HG03342 (cell line): ENCODE results near the gene TFR2.

Source experiments
- ATAC-seq: cut with Tn5 transposase; IDR thresholded peaks from one replicate; pipeline ENCODE4 v1.9.1; 2021; ENCODE audit warnings: mild to moderate bottlenecking, moderate library complexity; ENCODE audit not compliant: unreplicated experiment

The TFR2 gene

DNA sequence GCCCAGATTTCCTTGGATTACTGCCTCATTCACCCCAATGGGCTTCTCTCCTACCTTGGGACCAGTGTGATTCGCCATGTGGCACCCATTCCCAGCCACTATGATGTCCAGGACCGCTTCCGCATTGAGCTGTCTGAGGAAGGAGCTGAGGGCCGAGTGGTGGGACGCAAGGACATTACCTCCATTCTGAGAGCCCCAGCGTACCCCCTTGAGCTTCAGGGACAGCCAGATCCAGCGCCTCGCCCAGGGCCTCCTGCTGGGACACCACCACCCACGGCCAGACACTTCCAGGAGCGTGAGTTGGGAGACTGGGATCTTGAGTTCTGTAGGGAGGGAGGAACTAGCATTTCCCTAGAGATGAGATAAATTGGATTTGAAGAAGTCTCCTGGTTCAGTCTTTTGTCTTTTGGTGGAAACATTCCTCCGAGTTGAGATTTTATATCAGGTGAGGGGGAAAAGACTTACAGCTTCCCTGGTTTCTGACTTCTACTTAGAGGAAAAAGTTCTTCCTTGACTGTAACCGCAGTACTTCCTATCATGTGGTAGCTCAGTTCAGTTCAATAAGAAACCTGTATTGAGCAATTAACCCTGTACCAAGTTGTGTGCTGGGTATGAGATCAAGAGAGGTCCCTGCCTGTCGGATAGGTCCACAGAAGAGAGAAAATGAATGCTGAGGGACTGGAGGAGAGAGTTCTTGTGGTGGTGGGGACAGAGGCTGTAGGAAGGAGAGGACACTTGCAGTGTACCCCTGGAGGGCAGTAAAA, 27.8 kb downstream of the TFR2 start:
- ATAC-seq, result no peak

GRCh38 chr7:100612730-100613390, 28.5 kb downstream of the TFR2 start:
- no peak for ATAC-seq

DNA sequence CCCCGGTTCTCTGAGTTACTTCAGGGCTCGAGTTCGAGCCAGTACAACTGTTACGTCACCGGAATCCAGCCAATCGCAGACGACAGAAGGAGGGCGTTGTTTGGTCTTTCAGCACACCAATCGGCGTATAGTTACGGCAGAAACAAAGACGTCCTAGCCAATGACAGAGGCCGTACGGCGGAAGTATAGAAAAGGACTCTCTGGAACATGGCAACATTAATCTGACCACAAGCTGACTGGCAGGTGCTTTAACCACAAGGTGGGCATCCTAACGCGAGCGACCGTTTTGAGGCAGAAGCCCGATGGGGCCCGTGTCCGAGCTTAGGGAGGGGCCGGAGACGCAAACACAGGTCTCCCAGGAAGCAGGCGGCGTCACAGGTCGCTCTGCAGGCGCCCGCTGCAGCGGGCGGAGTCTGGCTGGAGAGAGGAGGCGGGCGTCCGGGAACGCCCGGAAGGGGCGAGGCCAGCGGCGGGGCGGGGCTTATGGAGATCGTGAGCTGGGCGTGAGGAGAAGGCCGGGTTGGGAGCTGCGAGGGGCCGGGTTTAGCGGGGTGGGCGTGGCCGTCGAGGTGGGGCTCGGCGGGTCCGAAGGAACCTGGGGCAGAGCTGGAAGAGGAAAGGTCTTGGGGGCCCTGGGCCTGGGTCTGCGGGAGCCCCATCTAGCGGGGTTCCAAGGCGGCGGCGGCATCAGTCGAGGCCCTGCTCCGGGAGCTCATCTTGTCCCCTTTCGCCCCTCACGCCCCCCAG, 29.2 kb downstream of the TFR2 start, which contains the start of gene MOSPD3:
Gene MOSPD3, plus strand, starts transcription at position 558 of the 747 bp plus-strand sequence. CDS start 252 bp downstream, outside the sequence.
- peak; percentile 88 for ATAC-seq

GRCh38 chr7:100609958-100610357, 31.4 kb downstream of the TFR2 start:
- no peak for ATAC-seq

DNA sequence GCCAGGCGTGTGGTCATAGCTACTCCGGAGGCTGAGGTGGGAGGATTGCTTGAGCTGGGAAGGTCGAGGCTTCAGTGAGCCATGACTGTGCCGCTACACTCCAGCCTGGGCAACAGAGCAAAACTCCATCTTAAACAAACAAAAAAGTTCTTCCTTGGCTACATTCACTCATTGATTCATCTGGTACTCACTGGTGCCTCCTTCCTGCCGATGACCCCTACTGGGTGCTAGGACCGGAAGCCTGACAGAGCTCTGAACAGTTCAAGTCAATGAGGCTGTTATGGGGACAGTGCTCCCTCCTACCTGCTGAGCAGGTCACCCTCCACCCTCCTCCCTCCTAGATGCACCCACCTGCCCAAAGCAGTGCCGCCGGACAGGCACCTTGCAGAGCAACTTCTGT, 34.2 kb downstream of the TFR2 start:
- ATAC-seq, result no peak

DNA sequence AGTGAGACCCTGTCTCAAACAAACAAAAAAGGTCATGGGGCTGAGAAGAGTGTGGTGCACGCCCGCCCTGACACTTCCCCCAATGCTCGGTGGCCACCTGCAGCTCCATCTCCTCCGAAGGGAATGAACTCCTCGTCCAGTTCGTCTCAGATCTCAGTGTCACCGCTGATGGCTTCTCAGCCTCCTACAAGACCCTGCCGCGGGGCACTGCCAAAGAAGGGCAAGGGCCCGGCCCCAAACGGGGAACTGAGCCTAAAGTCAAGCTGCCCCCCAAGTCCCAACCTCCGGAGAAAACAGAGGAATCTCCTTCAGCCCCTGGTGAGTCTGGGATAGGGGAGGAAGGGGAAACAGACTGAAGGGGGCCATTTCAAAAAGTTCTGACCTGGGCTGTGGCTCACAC, 35.0 kb downstream of the TFR2 start:
- ATAC-seq, result no peak

GRCh38 chr7:100604976-100605911, 36.1 kb downstream of the TFR2 start:
- no peak for ATAC-seq

DNA sequence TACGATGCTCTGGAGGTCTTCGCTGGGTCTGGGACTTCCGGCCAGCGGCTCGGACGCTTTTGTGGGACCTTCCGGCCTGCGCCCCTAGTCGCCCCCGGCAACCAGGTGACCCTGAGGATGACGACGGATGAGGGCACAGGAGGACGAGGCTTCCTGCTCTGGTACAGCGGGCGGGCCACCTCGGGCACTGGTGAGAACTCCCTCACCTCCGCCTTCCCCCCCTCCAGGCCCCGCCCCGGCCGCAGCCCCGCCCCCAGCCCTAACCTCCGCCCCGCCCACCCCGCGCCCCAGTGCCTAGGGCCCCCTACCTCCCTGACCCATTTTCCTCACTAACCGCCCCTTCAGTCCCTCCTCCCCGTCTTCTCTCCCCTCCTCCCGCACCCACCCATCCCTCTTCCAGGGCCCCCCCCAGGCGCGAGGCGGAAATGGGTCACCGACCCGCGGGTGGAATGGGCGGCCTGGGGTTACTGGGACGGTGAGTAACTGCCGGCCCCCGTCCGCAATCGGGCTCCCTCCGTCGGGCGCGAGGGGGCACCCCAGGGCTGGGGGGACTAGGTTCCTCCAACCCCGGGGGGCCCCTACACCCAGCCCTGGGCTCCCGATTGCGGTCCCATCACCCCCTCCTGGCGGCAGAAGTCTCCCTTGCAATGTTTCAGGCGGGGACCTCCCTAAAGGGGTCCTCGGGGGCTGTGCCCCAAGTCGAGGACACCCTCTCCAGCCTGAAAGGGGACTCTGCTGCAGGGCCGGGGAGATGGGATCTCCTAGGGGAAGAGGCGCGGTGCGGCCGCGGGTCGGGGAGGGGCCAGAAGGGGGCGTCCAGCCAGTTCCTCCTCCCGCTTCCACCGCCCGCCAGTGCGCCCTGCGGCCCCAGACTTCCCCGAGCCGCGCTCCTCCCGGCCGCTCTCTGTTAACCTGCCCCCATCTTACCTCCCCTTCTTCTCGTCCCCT, 37.0 kb downstream of the TFR2 start:
- ATAC-seq, result peak; percentile 51

DNA sequence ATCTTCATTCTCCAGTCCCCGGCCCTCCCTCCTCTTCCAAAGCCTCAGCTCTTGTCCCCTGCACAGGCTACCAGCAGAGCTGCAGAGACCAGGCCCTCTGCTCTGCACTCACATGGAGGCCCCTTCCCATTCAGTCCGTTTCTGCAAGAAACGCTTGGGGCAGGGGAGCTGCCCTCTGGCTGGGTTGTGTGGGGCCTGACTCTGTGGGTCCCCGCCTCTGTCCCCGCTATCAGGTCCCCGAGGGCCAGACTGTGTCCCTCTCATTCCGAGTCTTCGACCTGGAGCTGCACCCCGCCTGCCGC, 37.7 kb downstream of the TFR2 start:
- peak; percentile 9 for ATAC-seq

- no peak for ATAC-seq
Observed at GRCh38 chr7:100602889-100603725, 38.2 kb downstream of the TFR2 start.

GRCh38 chr7:100600730-100601038, 40.7 kb downstream of the TFR2 start:
- no peak for ATAC-seq

- no peak for ATAC-seq
Observed at GRCh38 chr7:100599911-100600729, 41.2 kb downstream of the TFR2 start.

- no peak for ATAC-seq
Observed at GRCh38 chr7:100598425-100598824, 42.9 kb downstream of the TFR2 start.

DNA sequence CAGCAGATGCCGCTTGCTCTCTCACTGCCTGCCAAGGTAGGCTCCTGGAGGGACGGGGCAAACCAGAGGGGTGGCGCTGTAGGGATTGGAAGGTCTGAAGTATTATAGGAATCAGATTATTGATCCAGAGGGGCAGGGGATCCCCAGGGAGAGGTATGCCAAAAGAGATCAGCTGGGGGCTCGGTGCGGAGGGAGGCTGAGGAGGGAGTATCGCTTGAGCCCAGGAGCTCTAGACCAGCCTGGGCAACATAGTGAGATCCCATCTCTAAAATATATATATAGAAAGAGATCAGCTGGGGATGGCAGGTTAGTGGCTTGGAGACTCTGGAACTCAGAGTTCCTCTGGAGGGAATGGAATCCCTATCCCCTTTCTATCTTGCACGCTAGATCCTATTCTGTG, 46.2 kb downstream of the TFR2 start:
- ATAC-seq, result no peak

DNA sequence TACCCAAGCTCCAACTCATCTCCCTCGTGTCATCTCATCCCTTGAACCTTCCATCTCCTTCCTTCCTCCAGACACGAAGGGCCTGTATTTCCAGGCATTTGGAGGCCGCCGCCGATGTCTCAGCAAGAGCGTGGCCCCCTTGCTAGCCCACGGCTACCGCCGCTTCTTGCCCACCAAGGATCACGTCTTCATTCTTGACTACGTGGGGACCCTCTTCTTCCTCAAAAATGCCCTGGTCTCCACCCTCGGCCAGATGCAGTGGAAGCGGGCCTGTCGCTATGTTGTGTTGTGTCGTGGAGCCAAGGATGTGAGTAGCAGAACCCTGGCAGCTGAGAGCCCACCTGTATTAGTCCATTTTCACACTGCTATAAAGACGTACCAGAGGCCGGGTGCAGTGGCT, 49.8 kb downstream of the TFR2 start:
- ATAC-seq, result no peak

DNA sequence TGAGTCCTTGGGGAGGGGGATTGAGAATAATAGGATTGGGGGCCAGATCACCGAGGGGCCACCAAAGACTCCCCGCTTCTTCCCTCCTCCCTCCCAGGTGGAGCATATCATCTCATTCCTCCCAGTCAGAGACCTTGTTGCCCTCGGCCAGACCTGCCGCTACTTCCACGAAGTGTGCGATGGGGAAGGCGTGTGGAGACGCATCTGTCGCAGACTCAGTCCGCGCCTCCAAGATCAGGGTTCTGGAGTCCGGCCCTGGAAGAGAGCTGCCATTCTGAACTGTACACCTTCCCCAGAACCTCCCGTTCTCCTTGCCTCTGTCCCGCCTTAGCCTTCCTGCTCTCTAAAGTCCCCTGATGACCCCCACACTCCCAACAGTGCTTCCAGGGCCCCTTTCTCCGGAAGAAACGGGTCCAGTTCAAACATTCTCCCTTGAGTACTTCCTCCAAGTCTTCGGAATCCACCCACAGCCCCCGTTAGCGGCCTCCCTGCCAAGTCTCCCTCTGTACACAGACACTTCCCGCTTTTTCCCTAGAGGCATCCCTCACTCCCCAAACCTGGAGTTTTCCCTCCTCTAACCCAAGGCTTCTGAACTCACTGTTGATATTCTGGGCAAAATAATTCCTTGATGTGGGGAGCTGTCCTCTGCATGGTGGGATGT, 51.1 kb downstream of the TFR2 start:
- no peak for ATAC-seq

GRCh38 chr7:100589341-100589947, 51.9 kb downstream of the TFR2 start:
- ATAC-seq, result no peak
